Activated B cell treated with CpG ODN at 0.5 μM for 24 hours (primary cell): Measurements from ENCODE around the gene OLFML3. TPM values are rescaled to one million over a fixed set of nuclear protein-coding genes. Genes with fewer than 3 reads are reported as not detected.

Experiments
- ATAC-seq: fragments of 200-7000 bp; cut with Tn5 transposase; one replicate; pipeline ENCODE4 v1.10.0; 2021; ENCODE audit warnings: low read depth, mild to moderate bottlenecking, moderate library complexity
- CTCF ChIA-PET: fragments of 350-600 bp; sonication (Branson Sonifier 250); formaldehyde crosslinking; loops from one replicate; lab custom pipeline; 2021; ENCODE audit warnings: antibody characterized with exemption; lab: Charles Lee
- POLR2A ChIA-PET: fragments of 350-600 bp; sonication (Branson Sonifier 250); formaldehyde crosslinking; loops from one replicate; lab custom pipeline; 2021; ENCODE audit warnings: antibody characterized with exemption; lab: Charles Lee
- DNase-seq: peaks from one replicate; pipeline ENCODE4 v3.0.0; 2022
- H3K27ac Mint-ChIP-seq: one replicate; pipeline ENCODE4 v1.8.0; 2020; ENCODE audit warnings: mixed read lengths
- H3K27me3 Mint-ChIP-seq: one replicate; pipeline ENCODE4 v1.8.0; 2021; ENCODE audit warnings: mixed read lengths
- H3K36me3 Mint-ChIP-seq: one replicate; pipeline ENCODE4 v1.8.0; 2021; ENCODE audit warnings: low read depth, mixed read lengths
- H3K4me1 Mint-ChIP-seq: one replicate; pipeline ENCODE4 v1.8.0; 2021; ENCODE audit warnings: mixed read lengths
- H3K4me3 Mint-ChIP-seq: one replicate; pipeline ENCODE4 v1.8.0; 2020; ENCODE audit warnings: mild to moderate bottlenecking, mixed read lengths
- H3K9me3 Mint-ChIP-seq: one replicate; pipeline ENCODE4 v1.8.0; 2020; ENCODE audit warnings: mixed read lengths
- intact Hi-C: fragments of 100-400 bp; cut with micrococcal nuclease; formaldehyde crosslinking; loops from one replicate; pipeline ENCODE4 v1.15.1; 2024
- total RNA-seq: library from RNA; stranded (reverse); gene quantifications from 2 replicates; pipeline ENCODE4 v1.2.3, GENCODE V29; 2022
- TF ChIP-seq, protein P1 (sequence below): fragments of 200-600 bp; IDR thresholded peaks from one replicate; pipeline ENCODE4 v1.8.0; 2022; ENCODE audit warnings: antibody characterized with exemption, mild to moderate bottlenecking

The OLFML3 gene
- total RNA-seq, 1 donor from 2014 or later: 0.29 TPM

DNA sequence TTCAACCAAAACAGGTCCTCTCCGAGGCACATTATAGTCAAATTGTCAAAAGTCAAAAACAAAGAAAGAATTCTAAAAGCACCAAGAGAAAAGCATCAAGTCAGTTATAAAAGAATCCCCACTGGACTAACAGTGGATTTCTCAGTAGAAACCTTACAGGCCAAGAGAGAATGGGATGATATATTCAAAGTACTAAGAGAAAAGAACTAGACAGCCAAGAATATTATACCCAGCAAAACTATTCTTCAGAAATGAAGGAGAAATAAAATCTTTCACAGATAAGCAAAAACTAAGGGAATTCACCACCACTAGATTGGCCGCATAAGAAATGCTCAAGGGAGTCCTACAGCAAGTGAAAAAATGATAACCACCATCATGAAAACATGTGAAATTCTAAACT lies 16.1 kb downstream of the OLFML3 start:
- ChIA-PET POLR2A (no interaction called here), CTCF (no interaction called here)
- Mint-ChIP-seq H3K4me1 (peaks cover 7% of the 10 kb centered on the region), H3K27ac (no peak overlapping the region), H3K9me3 (peaks cover 15% of the 10 kb centered on the region), H3K36me3 (peaks cover 5% of the 10 kb centered on the region), H3K27me3 (peaks cover 3% of the 10 kb centered on the region), H3K4me3 (no peak overlapping the region)
- TF ChIP-seq, protein P1, sequence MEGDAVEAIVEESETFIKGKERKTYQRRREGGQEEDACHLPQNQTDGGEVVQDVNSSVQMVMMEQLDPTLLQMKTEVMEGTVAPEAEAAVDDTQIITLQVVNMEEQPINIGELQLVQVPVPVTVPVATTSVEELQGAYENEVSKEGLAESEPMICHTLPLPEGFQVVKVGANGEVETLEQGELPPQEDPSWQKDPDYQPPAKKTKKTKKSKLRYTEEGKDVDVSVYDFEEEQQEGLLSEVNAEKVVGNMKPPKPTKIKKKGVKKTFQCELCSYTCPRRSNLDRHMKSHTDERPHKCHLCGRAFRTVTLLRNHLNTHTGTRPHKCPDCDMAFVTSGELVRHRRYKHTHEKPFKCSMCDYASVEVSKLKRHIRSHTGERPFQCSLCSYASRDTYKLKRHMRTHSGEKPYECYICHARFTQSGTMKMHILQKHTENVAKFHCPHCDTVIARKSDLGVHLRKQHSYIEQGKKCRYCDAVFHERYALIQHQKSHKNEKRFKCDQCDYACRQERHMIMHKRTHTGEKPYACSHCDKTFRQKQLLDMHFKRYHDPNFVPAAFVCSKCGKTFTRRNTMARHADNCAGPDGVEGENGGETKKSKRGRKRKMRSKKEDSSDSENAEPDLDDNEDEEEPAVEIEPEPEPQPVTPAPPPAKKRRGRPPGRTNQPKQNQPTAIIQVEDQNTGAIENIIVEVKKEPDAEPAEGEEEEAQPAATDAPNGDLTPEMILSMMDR: no peak
- ATAC-seq: no peak
- no peak for DNase-seq
- intact Hi-C loops: no loop called here

DNA sequence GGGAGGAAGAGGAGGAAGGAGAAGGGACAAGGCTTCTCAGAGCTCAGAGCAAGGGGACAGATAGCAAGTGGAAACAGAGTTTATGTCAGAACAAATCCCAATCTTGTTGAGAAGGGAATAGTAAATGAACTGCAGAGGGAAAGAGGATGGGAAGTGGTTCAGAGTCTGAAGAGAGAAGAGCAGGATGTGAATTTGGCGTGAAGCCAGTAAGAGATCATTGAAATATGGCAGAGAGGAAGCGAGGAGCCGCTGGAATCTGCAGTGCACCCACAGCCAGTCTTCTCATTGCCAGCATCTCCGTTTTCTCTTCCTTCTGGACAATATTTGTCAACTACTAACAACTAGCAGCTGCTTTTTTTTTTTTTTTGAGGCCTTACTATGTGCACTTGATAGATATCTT lies 19.1 kb downstream of the OLFML3 start:
- ChIA-PET POLR2A (no interaction called here), CTCF (no interaction called here)
- H3K4me3 Mint-ChIP-seq: no peak overlapping the region
- H3K36me3 Mint-ChIP-seq: peaks cover 5% of the 10 kb centered on the region
- intact Hi-C loops: no loop called here
- ATAC-seq (no peak), DNase-seq (no peak)
- peaks cover 15% of the 10 kb centered on the region for H3K9me3 Mint-ChIP-seq
- H3K27ac Mint-ChIP-seq: no peak overlapping the region
- TF ChIP-seq, protein P1: no peak
- no peaks in the 10 kb centered on the region for H3K4me1 Mint-ChIP-seq
- peaks cover 7% of the 10 kb centered on the region for H3K27me3 Mint-ChIP-seq

DNA sequence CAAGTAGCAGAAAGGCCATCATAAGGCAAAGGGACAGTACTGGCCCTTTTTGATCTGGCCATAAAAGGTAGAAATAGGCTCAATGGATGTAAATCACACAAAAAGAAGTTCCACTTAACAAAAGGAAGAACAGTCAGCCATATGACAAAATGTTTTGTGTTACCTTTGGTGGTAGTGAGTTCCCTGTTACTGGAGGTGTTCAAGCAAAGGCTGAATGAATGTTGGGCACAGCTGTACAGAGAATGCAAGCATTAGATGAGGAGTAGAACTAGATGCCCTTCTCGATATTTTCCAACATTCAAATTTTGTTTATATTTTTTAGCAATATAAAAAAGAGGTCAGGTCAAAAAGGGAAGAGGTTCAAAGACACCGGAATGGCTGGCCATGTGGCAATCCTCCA lies 20.0 kb downstream of the OLFML3 start:
- peaks cover 5% of the 10 kb centered on the region for H3K36me3 Mint-ChIP-seq
- ATAC-seq: no peak
- H3K27ac Mint-ChIP-seq: no peak overlapping the region
- peaks cover 11% of the 10 kb centered on the region for H3K9me3 Mint-ChIP-seq
- CTCF ChIA-PET: no interaction called here
- DNase-seq: no peak
- TF ChIP-seq, protein P1: no peak
- peaks cover 8% of the 10 kb centered on the region for H3K27me3 Mint-ChIP-seq
- H3K4me1 Mint-ChIP-seq: no peaks in the 10 kb centered on the region
- POLR2A ChIA-PET: no interaction called here
- no peak overlapping the region for H3K4me3 Mint-ChIP-seq
- intact Hi-C loops: no loop called here

DNA sequence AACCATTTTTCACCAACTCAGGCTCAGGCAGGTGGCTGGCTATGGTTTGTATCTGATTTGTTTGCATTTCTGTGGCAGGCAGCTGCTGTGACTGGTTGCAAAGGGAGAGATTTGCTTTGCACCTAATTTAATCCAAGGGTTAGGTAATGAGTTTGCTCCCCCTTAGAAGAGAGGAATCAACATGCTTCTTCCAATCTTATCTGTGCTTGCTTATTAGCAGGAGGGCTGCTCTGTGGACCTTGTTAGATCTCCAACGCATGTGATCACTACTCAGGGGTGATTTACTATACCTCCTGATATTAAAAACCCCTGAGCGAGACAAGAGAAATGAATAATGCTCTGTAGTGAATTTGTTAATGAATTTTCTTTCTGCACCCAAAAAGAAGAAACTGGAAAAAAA lies 20.5 kb downstream of the OLFML3 start:
- CTCF ChIA-PET: no interaction called here
- no peaks in the 10 kb centered on the region for H3K4me1 Mint-ChIP-seq
- intact Hi-C loops: no loop called here

DNA sequence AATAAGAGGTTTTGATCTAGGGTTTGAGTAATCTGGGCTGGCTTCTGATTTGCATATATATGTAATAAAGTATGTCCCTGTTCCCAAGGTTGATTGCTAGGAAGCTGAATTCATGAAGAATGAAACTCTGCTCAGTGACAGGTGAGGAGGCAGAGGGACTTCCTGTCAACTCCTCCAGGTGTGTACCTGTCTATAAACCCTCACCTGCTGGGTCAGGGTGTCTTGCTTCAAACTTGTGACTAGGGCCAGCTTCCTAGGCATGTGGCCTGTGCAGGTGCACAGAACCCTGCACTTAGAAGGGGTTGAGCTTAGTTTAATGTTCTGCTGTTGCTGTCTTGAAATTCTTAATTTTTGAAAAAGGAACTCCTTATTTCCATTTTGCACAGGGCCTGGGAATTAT lies 21.1 kb downstream of the OLFML3 start:
- intact Hi-C loops: no loop called here
- Mint-ChIP-seq H3K36me3 (peaks cover 2% of the 10 kb centered on the region), H3K4me3 (no peak overlapping the region), H3K27me3 (peaks cover 16% of the 10 kb centered on the region), H3K4me1 (no peaks in the 10 kb centered on the region), H3K9me3 (peaks cover 3% of the 10 kb centered on the region), H3K27ac (no peak overlapping the region)
- ChIA-PET POLR2A (no interaction called here), CTCF (no interaction called here)
- TF ChIP-seq, protein P1: no peak
- no peak for DNase-seq
- no peak for ATAC-seq

More for the DNA sequence above, 20.5 kb downstream of the OLFML3 start:
- H3K9me3 Mint-ChIP-seq: peaks cover 6% of the 10 kb centered on the region
- H3K4me3 Mint-ChIP-seq: no peak overlapping the region
- TF ChIP-seq, protein P1: no peak
- DNase-seq (no peak), ATAC-seq (no peak)
- POLR2A ChIA-PET: no interaction called here
- H3K36me3 Mint-ChIP-seq: peaks cover 5% of the 10 kb centered on the region
- H3K27me3 Mint-ChIP-seq: peaks cover 12% of the 10 kb centered on the region
- no peak overlapping the region for H3K27ac Mint-ChIP-seq
